T1000 (cell line): Measurements from ENCODE around the gene SYVN1.
A peak's percentile ranks its signal among the peaks of the same experiment; 100 is the strongest.
"Not testable (repeated sequence)": the region's sequence is repeated elsewhere in the genome, so short reads cannot be mapped to it uniquely, and the experiment has no call there.

Experiments used
- DNase-seq: peaks from one replicate; lab custom pipeline; 2025; ENCODE audit warnings: mixed read lengths; lab: John Stamatoyannopoulos, UW

The SYVN1 gene

GRCh38 chr11:65127473-65128181, 6.7 kb downstream of the SYVN1 start:
- no peak for DNase-seq

- no peak for DNase-seq
These were observed 7.6 kb downstream of the SYVN1 start for GRCh38 chr11:65126624-65127274.

DNA sequence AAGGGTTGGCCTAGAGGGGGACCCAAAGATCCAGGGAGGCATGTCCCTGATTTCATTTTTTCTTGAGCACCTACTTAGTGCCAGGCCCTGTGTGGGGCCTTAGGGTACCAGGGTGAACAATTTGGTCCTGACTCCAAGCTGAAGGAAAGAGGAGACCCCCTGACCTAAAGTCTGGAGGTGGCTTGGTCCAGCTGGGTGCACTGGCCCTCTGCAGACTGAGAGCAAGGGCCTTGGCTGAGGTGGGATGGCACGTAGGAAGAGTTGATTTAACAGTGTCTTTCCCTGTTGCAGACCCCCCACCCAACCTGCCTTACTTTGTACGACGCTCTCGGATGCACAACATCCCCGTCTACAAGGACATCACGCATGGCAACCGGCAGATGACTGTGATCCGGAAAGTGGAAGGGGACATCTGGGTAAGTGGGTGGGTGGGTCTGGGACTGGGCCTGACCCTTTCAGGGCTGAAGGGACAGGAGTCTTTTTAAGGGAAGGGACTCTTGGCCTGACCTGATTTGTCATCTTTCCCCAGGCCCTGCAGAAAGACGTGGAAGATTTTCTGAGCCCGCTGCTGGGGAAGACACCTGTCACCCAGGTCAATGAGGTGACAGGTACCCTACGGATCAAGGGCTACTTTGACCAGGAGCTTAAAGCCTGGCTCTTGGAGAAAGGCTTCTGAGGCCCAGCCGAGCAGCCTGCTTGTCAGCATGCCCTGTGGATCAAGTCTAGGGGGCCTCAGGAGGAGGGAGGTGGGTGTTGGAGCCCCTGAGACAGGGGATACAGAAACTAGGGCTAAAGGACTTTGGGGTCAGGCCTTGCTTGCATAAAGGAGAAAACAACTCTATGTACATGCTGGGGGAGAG, 8.9 kb downstream of the SYVN1 start:
- DNase-seq, result no peak

GRCh38 chr11:65124480-65125196, 9.7 kb downstream of the SYVN1 start:
- no peak for DNase-seq

DNA sequence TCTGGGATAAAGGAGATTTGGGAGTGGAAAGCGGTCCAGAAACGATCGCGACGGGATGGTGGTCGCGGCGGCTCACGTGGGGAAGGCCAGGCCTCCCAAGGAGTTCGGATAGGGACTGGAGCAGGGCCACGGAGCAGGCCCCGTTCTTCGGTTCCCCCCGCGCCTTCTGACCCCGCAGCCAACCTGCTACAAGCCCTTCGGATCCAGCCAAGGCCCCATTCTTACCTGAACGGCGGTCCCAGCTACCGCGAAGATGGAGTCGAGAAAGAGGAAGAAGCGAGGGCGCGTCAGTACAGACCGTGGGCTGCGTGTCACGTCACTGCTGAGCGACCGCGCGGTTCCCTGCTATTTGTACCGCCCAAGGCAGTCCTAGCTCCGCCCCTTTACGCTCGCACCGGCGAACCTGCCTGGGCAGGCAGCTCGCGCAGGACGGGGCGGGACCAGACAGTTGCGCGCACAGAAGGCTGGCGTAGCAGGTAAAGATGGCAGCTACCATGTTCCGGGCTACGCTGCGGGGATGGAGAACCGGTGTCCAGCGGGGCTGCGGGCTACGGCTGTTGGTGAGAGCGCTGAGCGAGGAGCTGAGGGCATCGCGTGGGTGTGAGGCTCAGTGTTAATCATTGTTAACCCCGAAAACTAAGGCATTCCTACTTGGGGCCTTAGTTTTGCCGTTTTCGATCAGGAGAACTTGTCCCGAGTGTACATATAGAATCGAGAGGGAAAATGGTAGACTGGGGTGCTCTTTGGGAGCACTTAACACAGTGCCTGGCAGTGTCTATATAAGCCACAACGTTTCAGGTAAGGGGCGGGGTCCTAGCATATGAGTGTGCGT, 12.2 kb downstream of the SYVN1 start, which contains the start of the genes FAU and MRPL49:
TSS of gene FAU (minus strand) at position 270 of the 832 bp plus-strand sequence. CDS start 321 bp downstream, outside the sequence.
TSS of gene MRPL49 (plus strand) at position 457 of the 832 bp plus-strand sequence. CDS start at position 483, 26 bp downstream.
- DNase-seq, result peak; percentile 92

GRCh38 chr11:65121447-65121864, 12.9 kb downstream of the SYVN1 start:
- no peak for DNase-seq

- no peak for DNase-seq
These were observed 13.5 kb downstream of the SYVN1 start for GRCh38 chr11:65120831-65121230.

GRCh38 chr11:65119670-65119995, 14.7 kb downstream of the SYVN1 start:
- DNase-seq, result no peak

DNA sequence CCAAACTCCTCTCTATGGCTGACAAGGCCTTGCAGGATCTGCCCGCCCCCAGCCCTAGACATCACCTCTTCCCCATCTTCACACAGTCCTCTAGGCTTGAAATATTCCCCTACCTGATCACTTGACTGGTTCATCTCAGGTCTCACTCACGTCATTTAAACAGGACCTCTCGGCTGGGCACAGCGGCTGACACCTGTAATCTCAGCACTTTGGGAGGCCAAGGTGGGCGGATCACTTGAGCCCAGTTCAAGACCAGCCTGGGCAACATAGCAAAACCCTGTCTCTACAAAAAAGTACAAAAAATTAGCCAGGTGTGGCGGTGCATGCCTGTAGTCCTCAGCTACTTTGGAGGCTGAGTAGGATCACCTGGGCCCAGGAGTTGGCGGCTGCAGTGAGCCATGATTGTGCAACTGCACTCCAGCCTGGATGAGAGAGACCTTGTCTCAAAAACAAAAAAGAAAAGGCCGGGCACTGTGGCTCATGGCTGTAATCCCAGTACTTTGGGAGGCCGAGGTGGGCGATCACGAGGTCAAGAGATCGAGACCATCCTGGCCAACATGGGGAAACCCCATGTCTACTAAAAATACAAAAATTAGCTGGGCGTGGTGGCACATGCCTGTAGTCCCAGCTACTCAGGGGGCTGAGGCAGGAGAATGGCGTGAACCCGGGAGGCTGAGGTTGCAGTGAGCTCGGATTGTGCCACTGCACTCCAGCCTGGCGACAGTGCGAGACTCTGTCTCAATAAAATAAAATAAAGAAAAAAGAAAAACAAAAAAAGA, 15.2 kb downstream of the SYVN1 start:
- DNase-seq, result not testable (repeated sequence)

DNA sequence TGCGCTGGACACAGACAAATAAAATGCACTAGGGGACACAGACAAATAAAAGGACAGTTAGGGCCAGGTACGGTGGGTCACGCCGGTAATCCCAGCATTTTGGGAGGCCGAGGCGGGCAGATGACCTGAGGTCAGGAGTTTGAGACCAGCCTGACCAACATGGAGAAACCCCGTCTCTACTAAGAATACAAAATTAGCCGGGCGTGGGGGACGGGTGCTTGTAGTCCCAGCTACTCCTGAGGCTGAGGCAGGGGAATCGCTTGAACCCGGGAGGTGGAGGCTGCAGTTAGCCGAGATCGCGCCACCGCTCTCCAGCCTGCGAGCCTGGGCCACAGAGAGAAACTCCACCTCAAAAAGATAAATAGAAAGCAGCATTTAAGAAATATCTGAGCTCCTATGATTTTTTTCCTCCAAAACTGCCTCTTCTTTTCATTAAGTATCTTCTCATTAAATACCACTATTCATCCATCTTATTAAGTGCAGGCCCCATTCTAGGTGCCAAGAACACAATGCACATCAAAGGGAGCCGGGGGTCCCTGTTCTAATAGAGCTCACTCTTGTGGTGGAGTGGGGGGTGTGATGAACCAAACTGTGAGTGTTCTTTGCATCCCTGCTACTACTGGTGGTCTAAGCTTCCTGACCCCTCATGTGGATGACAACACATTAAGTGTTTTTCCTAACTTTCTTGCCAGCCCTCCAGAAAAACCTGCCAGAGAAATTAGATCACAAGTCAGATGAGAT, 16.1 kb downstream of the SYVN1 start:
- no peak for DNase-seq

- peak; percentile 99 for DNase-seq
These were observed 16.9 kb downstream of the SYVN1 start, which contains the start of gene ZNHIT2 for GRCh38 chr11:65117206-65118096. Gene ZNHIT2, minus strand, starts transcription at chr11:65117701. Its CDS starts 48 bp downstream, at chr11:65117653.

DNA sequence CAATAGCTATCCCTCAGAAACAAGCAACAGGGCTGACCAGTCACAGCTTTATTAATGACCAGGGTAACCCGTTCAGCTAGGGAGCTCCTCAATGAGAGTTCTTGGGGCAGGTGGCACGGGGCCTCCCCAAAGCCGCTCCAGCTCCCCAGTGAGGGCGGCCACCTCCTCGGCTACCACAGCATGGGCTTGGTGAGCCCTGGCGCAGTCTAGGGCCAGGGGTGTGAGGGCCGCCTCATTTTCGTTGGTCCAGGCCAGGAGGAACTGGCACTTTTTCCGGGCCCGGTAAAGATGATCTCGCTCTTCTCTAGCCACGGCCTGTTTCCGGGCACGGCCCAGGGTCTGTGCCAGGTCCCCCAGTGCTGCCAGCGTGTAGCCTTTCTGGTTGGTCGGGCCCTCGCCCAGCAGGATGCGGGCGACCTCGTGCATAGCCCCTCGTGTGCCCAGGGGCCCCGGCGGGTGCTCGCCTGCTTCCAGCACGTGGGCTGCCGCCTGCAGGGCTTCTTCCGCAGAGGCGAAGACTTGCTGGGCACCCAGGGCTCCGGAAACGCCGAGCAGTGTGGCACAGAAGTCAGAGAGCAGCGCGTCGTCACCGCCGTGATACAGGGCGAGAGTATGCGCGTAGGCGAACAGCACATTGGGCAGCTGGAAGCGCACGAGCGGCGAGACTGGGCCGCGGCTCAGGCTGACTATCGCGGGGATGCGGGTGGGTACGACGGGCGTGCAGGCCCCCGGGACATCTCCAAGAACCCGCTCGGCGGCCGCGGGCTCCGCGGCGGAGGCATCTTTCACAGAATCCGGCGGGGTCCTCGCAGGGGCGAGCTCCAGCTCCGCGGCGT, 17.7 kb downstream of the SYVN1 start:
- no peak for DNase-seq

- DNase-seq, result no peak
These were observed 18.8 kb downstream of the SYVN1 start for GRCh38 chr11:65115361-65116082.

- DNase-seq, result no peak
These were observed 19.7 kb downstream of the SYVN1 start for GRCh38 chr11:65114538-65115171.

DNA sequence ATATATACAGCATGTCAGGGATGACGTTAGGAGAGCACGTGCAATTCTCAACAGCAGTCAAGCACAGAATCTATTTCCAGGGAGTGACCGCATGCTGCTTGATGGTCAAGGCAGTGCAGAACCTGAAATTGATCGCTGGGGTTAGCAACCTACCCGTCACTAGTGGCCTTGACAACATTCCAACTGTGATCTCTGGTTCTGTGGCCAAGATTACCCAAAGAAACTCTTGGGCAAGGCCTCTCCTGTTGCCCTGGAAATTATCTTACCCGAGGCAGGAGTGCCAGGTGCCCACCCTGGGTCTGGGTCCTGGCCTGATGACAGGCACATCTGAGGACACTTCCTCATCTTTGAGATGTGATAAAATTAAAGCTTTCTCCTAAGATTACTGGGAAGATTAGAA, 20.5 kb downstream of the SYVN1 start:
- DNase-seq, result no peak

GRCh38 chr11:65113361-65113756, 21.0 kb downstream of the SYVN1 start:
- no peak for DNase-seq
